ENCODE results near the gene GSTA4.

Gene GSTA4

DNA sequence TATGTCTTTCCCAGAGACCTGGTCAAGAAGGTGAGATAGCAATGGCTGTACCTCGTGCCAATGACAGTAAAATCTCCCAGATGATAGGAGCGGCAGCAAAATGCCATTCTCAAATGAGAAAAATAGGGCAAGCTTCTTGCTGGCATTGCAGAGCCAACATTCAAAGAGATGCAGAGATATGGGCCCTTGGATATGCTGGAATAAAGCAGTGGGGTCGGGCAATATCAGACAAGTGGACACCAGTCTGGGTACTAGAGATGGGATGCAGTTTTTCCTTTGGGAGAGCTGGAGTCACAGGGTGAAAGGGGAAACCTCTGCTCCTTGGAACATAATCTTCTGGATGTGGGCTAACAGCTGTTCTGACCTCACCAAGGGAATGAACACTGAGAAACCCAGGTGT is 29.0 kb downstream of the GSTA4 start:
- no peak overlapping the region for H3K4me3 ChIP-seq (ENCODE audit: low read length, poor library complexity, severe bottlenecking)
- no peaks in the 10 kb centered on the region for H3K9me2 ChIP-seq (replicated peaks; ENCODE audit: low read depth, low read length)
- H3K9me3 ChIP-seq (ENCODE audit: insufficient read depth, low read depth, low read length), result no peaks in the 10 kb centered on the region
- no peak overlapping the region for H2AFZ ChIP-seq (ENCODE audit: low read length)
- no peaks in the 10 kb centered on the region for H3K36me3 ChIP-seq (ENCODE audit: insufficient read depth, low read length)
- no peaks in the 10 kb centered on the region for H4K20me1 ChIP-seq (ENCODE audit: insufficient read depth, low read length, poor library complexity, severe bottlenecking)
- H3K4me2 ChIP-seq (ENCODE audit: low read depth, low read length, poor library complexity, severe bottlenecking), result no peak overlapping the region
- H3K79me2 ChIP-seq (ENCODE audit: insufficient read depth, low read length), result no peaks in the 10 kb centered on the region
- TF ChIP-seq EZH2phosphoT487 (IDR thresholded peaks at IDR 0.05; ENCODE audit: borderline replicate concordance) (no peak), CTCF (conservative IDR thresholded peaks at IDR 0.05; ENCODE audit: low read length) (no peak)
- peaks cover 6% of the 10 kb centered on the region for H3K4me1 ChIP-seq (ENCODE audit: insufficient read depth, low read length, poor library complexity, severe bottlenecking)
- H3F3A ChIP-seq (ENCODE audit: low read depth), result no peaks in the 10 kb centered on the region
- H3K27me3 ChIP-seq (ENCODE audit: insufficient read depth, low read length, poor library complexity, severe bottlenecking), result no peaks in the 10 kb centered on the region
- no peak overlapping the region for H3K9ac ChIP-seq (ENCODE audit: low read depth, low read length, poor library complexity, severe bottlenecking)

- Histone ChIP-seq H3K4me2 (ENCODE audit: low read depth, low read length, poor library complexity, severe bottlenecking) (no peak overlapping the region), H3F3A (ENCODE audit: low read depth) (no peaks in the 10 kb centered on the region)
Observed at GRCh38 chr6:52965380-52965779, 29.7 kb downstream of the GSTA4 start.

GRCh38 chr6:52964318-52964717 is 30.8 kb downstream of the GSTA4 start:
- H3K27me3 ChIP-seq (ENCODE audit: insufficient read depth, low read length, poor library complexity, severe bottlenecking), result no peaks in the 10 kb centered on the region

More at GRCh38 chr6:52965380-52965779, 29.7 kb downstream of the GSTA4 start:
- Histone ChIP-seq H3K9ac (ENCODE audit: low read depth, low read length, poor library complexity, severe bottlenecking) (no peak overlapping the region), H3K9me3 (ENCODE audit: insufficient read depth, low read depth, low read length) (no peaks in the 10 kb centered on the region), H4K20me1 (ENCODE audit: insufficient read depth, low read length, poor library complexity, severe bottlenecking) (no peaks in the 10 kb centered on the region), H3K79me2 (ENCODE audit: insufficient read depth, low read length) (no peaks in the 10 kb centered on the region), H3K4me3 (ENCODE audit: low read length, poor library complexity, severe bottlenecking) (no peak overlapping the region), H3K4me1 (ENCODE audit: insufficient read depth, low read length, poor library complexity, severe bottlenecking) (peaks cover 6% of the 10 kb centered on the region), H3K9me2 (replicated peaks; ENCODE audit: low read depth, low read length) (no peaks in the 10 kb centered on the region), H3K36me3 (ENCODE audit: insufficient read depth, low read length) (no peaks in the 10 kb centered on the region), H2AFZ (ENCODE audit: low read length) (no peak overlapping the region), H3K27me3 (ENCODE audit: insufficient read depth, low read length, poor library complexity, severe bottlenecking) (no peaks in the 10 kb centered on the region)
- no peak for TF ChIP-seq EZH2phosphoT487 (IDR thresholded peaks at IDR 0.05; ENCODE audit: borderline replicate concordance)
- no peak for TF ChIP-seq CTCF (conservative IDR thresholded peaks at IDR 0.05; ENCODE audit: low read length)

More at GRCh38 chr6:52964318-52964717, 30.8 kb downstream of the GSTA4 start:
- Histone ChIP-seq H3K4me1 (ENCODE audit: insufficient read depth, low read length, poor library complexity, severe bottlenecking) (no peaks in the 10 kb centered on the region), H3K9me2 (replicated peaks; ENCODE audit: low read depth, low read length) (no peaks in the 10 kb centered on the region), H3F3A (ENCODE audit: low read depth) (no peaks in the 10 kb centered on the region), H3K4me2 (ENCODE audit: low read depth, low read length, poor library complexity, severe bottlenecking) (no peak overlapping the region), H3K36me3 (ENCODE audit: insufficient read depth, low read length) (no peaks in the 10 kb centered on the region), H4K20me1 (ENCODE audit: insufficient read depth, low read length, poor library complexity, severe bottlenecking) (no peaks in the 10 kb centered on the region), H2AFZ (ENCODE audit: low read length) (no peak overlapping the region), H3K79me2 (ENCODE audit: insufficient read depth, low read length) (no peaks in the 10 kb centered on the region), H3K9ac (ENCODE audit: low read depth, low read length, poor library complexity, severe bottlenecking) (no peak overlapping the region), H3K4me3 (ENCODE audit: low read length, poor library complexity, severe bottlenecking) (no peak overlapping the region), H3K9me3 (ENCODE audit: insufficient read depth, low read depth, low read length) (no peaks in the 10 kb centered on the region)
- TF ChIP-seq EZH2phosphoT487 (IDR thresholded peaks at IDR 0.05; ENCODE audit: borderline replicate concordance) (no peak), CTCF (conservative IDR thresholded peaks at IDR 0.05; ENCODE audit: low read length) (no peak)

All from Loucy (cell line).